GM18870 (cell line): ENCODE measurements around the gene PAFAH2.

Source experiments
- ATAC-seq: cut with Tn5 transposase; IDR thresholded peaks from one replicate; pipeline ENCODE4 v1.9.1; 2021; ENCODE audit warnings: moderate library complexity; ENCODE audit not compliant: unreplicated experiment

PAFAH2 gene

GRCh38 chr1:26031611-26032220 lies 33.9 kb upstream of the PAFAH2 start:
- ATAC-seq: no peak

- no peak for ATAC-seq
Observed at GRCh38 chr1:26031196-26031595, 33.3 kb upstream of the PAFAH2 start.

DNA sequence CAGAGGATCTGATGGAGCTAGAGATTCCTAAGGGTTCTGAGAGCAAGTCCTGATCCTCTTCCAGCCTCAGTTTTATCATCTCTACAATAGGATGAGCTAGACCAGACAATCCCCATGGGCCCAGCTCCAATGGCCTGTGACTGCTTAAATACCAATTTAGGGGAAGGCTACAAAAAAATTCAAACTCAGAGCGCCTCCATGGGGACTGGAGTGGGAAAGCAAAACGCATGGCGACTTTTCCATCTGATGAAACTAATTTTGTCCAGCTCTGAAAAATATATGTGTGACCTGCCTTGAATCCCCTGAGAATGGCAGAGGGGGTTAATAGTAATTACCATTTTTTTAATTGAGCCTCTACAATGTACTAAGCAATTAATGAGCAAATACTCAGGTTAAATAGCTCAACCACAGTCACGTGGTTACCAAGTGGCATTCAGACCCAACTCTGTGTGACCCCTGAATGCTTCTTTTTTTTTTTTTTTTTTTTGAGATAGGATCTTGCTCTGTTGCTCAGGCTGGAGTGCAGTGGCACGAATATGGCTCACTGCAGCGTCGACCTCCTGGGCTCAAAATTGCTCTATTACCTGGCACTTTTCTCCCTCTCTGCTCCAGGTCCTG lies 32.1 kb upstream of the PAFAH2 start:
- no peak for ATAC-seq

DNA sequence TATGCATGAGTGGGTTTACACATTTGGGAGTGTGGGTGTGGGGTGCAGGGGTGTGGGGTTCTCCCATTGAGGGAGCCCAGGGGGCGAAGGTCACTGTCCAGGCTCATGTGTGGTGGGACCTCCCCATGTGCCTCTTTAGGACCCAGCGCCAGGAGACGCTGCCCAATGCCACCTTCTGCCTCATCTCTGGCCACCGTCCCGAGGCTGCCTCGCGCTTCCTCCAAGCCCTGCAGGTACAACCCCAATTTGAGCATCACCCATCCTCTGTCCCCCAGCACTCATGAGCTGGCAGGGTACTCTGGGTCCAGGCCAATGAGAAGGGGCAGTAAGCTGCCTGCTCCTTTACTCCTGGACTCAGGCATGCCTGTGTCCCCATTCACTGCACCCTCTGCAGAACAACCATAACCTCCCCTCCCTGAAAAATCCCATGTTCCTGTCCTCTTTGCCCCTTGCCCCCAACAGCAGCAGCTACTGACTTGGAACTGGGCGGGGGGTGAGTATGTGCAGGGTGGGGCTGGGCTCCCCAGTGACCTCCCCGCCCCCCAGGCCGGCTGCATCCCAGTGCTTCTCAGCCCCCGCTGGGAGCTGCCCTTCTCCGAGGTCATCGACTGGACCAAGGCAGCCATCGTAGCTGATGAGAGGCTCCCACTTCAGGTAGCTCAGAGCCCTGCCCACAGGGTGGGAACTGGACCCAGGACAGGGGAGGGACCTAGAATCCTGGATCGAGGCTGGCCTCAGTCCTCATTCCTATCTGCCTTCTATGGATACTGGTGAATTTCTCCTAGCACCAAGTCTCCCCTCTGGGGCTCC lies 31.4 kb upstream of the PAFAH2 start:
- no peak for ATAC-seq

DNA sequence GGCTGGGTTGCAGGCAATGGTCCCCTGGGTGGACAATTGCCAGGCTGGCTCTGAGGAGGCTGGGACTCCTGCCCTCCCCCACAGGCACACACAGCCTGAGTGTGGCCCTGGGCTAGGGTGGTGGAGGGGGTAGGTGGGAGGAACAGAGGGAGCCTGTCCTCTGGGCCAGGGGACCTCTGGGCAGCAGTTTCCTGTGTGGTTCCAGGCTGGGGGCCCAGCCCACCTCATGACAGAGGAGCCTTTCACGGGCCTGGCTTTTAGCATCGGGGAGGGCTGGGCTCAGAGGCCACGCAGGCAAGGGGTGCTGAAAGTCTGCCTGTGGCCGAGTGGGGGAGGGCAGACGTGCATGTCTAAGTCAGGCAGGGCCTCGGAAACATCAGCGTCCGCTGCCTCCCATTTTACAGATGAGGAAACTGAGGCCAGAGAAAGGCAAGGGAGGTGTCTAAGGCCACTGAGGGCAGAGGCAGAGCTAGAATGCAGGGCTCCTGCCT lies 30.7 kb upstream of the PAFAH2 start:
- no peak for ATAC-seq

DNA sequence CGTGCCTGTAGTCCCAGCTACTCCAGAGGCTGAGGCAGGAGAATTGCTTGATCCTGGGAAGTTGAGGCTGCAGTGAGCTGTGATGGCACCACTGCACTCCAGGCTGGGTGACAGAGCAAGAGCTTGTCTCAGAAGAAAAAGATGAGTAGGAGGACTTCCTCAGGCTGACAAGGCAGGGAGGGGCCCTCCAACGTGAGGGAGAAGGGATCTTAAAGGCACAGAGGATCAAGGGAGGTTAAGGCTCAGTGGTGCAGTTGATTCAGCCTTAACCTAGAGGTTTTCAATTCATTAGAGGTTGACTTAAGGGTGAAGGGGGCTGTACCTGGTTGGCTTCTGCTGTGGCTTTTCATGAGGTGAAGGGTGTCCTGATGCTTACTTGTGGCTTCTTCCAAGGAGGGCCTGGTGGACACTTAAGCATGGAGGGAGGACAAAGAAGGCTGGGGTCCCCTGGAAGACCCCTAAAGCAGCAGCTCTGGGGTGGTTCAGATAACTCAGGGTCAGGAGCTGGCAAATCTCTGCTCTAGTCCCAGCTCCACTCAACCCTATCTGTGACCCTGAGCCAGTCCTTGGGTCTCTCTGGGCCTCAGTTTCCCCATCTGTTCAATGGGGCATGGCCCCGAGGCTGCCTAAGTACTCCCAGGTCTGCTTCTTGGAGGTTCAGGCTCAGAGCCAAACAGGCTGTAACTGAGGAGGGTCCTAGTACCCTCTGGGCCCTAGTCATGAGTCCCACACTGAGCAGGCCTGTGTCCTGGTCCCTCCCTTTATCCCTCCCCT lies 30.0 kb upstream of the PAFAH2 start:
- ATAC-seq: no peak

DNA sequence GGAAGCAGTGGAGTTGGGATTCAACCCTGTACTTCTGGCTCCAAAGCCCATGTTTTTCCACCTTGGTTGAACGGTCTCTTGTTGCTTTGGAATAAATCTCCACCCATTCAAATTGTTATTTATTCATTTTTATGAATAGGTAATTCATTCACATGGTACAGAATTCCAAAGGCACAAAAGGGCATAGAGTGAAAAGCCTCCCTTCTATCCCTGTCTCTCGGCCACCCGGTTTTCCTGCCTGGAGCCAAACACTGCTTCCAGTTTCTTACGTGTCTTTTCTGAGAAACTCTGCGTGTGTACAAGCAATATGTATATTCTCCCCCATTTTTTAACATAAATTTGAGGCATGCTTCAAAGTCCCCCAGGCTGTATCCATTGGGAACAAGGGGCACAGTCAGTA lies 27.7 kb upstream of the PAFAH2 start:
- ATAC-seq: no peak

GRCh38 chr1:26025060-26025459 lies 27.2 kb upstream of the PAFAH2 start:
- ATAC-seq: no peak

GRCh38 chr1:26023826-26024225 lies 26.0 kb upstream of the PAFAH2 start:
- no peak for ATAC-seq

GRCh38 chr1:26023009-26023408 lies 25.1 kb upstream of the PAFAH2 start:
- no peak for ATAC-seq

- ATAC-seq: no peak
Observed at GRCh38 chr1:26022404-26022779, 24.5 kb upstream of the PAFAH2 start.

DNA sequence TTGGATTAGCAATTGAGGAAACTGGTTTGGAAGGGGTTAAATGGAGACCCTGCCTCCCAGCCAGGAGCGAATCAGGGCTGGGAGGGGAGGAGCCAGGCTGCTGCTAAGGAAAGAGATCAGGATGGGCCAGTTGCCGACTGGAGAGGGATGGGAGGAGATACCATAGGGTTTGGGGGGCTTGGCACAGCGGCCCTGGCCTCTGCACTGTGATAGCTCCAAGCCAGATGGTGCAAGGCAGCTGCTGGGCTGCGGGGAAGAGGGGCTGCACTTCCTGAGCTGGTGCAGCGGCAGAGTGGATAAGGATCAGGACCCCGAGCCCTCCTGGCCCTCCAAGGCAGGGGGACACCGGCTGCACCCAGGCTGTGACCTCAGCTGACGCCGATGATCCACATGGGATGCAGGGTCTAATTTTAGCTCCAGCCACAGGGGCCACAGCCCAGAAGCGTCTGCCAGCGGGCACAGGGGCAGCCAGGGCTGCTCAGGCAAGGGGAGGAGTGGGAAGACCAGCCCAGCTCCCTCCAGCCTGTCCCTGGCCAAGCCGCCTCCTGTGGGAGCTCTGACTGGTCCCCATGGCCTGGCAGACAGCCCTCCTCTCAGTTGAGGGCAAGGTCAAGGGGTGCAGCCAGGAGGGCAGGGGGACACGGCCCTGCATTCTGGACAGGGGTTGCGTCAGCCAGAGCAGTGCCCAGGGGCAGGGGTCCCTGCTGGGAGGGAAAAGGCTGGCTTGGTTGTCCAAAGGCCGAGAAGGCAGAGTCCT lies 24.0 kb upstream of the PAFAH2 start, which contains the start of gene EXTL1:
EXTL1 (plus strand) TSS at position 129 of the 757 bp plus-strand sequence. CDS start 872 bp downstream, outside the sequence.
- ATAC-seq: no peak

GRCh38 chr1:26020941-26021646 lies 23.2 kb upstream of the PAFAH2 start:
- ATAC-seq: no peak

DNA sequence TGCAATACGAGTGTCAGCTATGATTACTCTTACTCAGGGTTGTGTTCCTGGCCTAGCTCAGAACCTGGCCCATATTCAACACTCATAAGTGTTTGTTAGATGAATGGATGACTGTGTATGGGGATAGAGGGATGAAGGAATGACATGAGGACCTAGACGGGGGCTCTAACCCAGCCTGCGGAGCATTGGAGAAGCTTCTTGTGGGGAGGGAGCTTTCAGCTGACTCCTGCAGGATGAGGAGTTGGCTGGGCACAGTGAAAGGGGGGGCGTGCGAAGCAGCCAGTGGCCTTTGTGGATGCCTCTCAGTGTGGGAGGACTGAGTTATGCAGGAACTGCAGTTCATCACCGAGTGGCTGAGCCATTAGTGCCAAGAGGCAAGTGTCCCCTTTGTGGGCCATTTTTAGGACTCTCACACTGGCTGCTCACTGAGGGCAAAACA lies 22.5 kb upstream of the PAFAH2 start:
- ATAC-seq: no peak

DNA sequence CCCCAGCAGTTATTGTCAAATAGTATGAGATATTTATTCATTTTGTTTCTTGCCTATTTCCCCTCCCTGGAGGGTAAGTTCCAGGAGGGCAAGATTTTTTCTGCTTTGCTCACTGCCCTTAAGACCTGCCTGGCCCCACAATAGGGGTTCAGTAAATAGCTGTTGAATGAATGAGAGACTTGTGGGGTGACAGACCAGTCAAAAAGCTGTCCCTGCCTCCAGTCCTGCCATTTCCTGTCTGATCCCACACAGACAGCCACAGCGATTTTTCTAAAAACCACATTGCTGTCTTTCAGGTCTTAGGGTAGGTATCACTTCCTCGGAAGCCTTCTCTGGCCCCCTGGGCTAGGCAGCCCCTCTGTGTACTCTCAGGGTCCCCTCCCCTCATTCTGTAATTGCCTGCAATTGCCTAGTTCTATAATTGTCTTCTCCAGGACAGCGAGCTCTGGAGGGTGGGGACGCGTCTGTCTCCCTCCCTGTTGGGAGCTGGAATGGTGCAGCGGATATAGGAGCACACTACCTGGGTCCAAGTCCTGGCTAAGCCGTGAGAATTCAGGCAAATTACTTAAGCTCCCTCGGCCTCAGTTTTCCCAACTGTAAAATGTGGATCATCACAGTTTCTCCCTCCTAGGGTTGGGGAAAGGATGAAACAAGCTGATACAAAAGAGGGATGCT lies 21.9 kb upstream of the PAFAH2 start:
- no peak for ATAC-seq

GRCh38 chr1:26017606-26018005 lies 19.7 kb upstream of the PAFAH2 start:
- ATAC-seq: no peak

DNA sequence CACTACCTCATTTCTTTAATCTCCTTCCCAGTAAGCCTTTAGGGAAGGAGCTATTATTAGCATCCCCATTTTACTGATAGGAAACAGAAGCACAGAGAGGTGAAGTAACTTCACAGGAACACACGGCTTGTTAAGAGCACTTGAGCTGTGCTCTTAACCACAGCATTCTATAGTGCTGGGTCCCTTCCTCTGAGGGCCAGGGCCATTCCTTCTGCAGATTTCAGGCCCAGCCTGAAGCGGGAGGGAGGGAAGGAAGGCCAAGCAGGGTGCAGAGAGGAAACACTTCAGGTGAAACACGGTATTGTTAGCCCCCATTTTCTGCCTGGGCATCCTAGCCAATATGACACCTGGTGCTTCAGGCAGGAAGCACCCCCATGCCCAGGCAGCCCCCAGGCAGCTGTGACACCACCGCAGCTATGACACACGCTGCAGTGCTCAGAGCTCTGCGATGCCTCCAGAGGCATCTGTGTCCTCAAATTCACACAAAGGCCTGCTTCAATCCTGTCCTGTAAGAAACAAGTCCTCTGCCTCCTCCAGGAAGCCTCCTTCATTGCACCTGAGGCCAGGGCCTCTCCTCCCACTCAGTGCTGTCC lies 19.2 kb upstream of the PAFAH2 start:
- no peak for ATAC-seq

GRCh38 chr1:26016258-26016952 lies 18.5 kb upstream of the PAFAH2 start:
- ATAC-seq: no peak
